GM21717 (cell line): ENCODE data around the gene TJP3.
"Not testable (repeated sequence)": the region's sequence is repeated elsewhere in the genome, so short reads cannot be mapped to it uniquely, and the experiment has no call there.

Experiments
- ATAC-seq: cut with Tn5 transposase; IDR thresholded peaks from one replicate; pipeline ENCODE4 v1.9.1; 2021; ENCODE audit warnings: mild to moderate bottlenecking, moderate library complexity; ENCODE audit not compliant: unreplicated experiment

TJP3 gene

DNA sequence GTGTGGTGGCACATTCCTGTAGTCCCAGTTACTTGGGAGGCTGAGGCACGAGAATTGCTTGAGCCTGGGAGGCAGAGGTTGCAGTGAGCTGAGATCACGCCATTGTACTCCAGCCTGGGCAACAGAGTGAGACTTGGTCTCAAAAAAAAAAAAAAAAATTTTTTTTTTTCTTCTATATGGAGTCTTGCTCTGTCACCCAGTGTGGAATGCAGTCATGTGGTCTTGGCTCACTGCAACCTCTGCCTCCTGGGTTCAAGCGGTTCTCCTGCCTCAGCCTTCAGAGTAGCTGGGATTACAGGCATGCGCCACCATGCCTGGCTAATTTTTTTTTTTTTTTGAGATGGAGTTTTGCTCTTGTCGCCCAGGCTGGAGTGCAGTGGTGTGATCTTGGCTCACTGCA lies 57.6 kb downstream of the TJP3 start:
- ATAC-seq: not testable (repeated sequence)

DNA sequence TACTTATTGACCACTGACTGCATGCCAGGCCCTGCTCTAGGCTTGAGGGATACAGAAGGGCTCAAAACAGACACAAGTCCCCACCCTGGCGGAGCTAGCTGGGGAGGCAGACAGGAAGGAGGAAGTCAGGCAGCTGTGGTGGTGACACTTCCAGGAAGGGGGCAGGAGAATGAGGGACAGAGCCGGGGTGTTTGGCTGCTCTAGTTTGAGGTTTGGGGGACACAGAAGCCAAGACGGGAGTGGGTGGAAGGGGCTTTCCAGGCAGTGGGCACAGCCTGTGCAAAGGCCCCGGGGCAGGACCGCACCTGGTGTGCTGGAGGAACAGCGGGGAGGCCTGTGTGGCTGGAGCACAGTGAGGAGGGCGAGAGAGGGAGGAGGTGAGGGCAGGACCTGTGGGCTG lies 58.3 kb downstream of the TJP3 start:
- no peak for ATAC-seq

DNA sequence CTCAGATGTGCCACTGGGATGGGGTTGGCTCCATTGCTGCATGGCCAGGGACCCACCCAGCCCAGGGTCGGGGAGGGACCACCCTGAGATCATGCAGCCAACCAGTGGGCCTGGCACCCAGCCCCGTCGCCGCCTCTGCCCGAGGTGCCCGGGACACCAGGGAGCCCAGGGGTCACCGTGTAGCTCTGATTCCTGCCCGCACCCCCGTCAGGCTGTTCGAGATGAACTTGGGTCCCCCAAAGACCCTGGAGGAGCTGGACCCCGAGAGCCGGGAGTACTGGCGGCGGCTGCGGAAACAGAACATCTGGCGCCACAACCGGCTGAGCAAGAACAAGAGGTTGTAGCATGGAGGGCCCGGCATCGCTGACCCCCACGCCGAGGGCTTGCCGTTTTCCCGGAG lies 58.9 kb downstream of the TJP3 start:
- no peak for ATAC-seq

DNA sequence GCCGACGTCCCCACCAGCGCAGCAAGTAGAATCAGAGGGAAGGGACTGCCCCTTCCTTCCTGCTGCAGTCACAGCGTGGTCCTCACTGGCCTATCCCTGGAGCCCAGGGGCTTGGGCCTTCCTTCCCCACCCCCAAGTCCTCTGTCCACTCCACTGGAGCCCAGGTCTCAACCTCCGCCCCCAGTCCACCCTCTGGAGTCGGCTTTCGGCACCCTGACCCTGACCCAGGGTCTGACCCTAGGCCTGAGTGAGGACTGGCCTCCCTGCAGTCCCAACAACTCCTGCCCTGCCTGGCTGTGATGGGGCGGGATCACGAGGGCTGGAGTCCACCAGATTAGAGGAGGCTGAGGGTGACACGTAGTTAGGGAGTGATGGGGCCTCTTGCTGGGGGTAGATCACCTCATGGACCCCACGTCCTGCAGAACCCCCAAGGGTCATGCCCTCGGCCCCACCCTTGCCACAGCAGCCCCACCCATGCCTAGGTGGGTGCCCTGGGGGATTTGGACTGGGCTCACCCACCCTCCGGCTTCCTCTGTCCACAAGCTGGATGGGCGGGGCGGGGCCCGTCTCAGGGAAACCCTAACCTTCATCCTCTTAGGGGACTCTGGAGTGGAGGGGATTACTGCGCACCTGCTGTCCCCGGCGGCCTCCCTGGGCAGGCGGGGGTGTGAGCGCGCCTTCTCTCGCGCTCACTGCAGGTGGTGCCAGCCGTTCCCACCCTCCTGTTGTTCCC lies 60.0 kb downstream of the TJP3 start:
- no peak for ATAC-seq

DNA sequence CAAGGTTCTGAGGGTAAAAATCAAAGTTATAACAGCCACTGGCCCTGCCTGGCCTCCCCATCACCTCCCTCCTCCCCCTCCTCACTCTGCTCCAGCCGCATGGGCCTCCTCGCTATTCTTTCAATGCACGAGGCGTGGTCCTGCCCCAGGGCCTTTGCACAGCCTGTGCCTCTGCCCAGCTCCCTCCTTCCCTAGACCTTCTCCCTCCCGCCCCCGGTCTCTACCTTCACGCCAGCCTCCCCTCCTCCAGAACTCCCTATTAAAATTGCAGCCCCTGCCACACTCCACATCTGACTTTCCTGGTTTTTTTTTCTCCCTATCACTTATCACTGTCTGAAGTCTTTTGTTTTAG lies 60.5 kb downstream of the TJP3 start:
- ATAC-seq: no peak

DNA sequence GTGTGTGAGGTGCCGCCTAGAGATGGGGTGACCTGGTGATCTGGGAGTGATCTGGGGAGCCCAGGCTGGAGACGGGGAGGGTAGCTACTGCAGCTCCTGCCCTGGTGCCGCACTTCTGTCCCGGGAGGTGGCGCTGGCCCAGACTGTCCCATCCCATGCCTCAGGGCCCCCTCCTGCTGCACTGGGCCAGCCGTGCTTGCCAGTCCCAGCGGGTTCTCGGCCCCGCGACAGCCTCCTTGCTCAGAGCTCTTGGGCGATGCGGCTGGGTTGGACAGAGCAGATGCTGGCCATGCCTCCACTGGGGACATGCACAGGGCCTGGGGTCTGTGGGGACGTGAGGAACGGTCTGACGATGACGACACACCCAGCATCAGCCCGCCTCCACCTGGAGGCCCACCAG lies 61.3 kb downstream of the TJP3 start:
- no peak for ATAC-seq

DNA sequence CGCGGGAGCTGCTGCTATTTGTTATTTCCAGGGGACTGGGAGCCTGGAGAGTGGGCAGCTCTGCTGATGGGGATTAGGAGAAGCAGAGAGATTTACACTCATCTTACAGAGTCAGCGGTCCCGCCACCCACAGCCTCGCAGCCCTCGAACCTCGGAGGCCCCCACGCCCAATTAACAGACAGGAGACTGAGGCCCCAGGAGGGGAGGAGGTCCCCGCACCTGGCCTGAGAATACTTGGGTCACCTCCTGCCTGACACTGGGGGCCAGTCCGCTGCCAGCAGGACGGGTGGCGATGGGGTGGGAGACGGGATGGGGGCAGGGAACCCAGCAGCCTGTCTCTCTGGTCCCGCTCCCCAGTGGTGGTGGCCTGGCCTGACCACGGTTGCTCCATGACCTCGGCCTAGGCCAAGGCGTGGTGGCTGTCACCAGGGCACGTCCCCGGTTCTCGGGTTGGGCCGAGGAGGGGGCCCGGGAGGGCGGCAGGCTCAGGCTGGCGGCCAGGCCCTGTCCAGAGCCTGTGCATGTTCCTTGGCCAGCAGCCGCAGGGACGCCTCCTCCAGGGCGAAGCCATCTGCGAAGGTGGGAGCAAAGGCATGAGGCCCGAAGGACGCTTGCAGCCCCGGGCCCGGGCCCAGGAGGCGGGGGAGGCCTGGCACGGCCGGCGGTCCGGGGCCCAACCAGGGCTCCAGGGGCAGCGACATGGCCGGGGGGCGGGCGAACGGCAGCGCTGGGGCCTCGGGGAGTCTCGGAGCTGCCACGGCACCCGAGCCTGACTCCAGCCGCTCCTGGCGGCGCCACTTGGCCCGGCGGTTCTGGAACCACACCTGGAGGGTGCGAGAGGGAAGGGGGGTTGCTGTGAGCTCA lies 62.2 kb downstream of the TJP3 start:
- no peak for ATAC-seq

DNA sequence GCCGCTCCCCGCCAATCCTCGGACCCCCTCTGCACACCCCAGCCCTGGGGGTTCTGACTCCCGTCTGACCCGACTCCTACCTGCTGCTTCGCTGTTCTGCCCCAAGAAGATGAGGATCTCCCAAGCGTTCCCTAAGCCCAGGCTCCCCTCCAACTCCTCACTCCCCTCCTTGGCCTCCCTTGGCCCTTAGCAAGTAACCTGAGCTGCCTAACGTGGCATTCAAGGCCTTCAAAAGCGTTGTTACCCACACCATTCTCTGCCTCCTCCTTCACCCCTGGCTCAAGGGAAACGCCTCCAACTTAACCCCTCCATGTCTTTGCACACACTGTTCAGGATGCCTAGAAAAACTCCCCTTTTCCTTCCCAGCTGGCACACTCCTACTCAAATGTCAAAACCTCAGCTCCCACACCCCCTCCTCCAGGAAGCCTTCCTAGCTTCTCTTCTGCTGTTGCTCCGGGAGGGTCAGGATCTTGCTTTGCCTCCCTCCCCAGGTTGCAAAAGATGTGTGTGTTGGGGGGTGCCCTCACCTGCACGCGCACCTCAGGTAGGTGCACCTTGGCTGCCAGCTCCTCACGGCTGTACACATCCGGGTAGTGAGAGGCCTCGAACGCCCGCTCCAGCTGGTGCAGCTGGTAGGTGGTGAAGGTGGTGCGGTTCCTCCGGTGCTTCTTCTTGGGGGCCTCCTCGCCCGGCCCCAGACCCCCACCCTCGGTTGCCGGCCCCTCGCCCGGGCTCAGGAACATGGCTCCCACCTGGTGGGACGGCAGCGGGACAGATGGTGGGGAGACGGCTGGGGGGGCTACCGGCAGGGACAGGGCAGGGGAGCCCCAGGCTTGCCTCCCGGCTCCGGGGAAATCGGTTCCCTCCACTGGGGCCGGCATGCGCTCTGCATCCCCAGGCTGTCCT lies 63.1 kb downstream of the TJP3 start:
- ATAC-seq: no peak

DNA sequence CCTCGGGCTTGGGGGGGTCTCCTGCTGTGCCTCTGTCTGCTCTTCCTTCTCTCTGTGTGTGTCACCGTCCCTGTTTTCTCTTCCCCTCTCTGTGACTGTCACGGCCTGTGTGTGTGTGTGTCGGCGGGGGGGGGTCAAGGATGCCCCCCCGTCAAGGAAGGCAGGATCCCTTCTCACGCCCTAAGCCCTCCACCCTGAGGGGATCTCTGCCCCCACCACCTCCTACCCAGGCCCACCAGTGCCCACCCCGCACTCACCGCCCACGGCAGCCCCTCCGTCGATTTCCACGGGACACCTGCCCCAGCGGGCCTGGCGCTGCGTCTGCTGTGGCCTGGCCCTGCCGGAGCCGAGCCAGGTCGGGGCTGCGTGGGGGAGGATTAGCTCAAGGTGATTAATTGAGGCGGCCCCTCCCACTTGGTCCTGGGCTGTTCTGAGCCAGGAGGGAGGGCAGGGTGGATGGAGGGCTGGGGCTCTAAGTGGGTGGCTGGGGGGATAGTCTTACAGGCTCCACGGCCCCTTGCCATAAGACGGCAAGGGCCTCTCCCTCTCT lies 63.8 kb downstream of the TJP3 start, which contains the start of gene RAX2:
Gene RAX2, minus strand, starts transcription at position 323 of the 550 bp plus-strand sequence. CDS start 486 bp downstream, outside the sequence.
- no peak for ATAC-seq

DNA sequence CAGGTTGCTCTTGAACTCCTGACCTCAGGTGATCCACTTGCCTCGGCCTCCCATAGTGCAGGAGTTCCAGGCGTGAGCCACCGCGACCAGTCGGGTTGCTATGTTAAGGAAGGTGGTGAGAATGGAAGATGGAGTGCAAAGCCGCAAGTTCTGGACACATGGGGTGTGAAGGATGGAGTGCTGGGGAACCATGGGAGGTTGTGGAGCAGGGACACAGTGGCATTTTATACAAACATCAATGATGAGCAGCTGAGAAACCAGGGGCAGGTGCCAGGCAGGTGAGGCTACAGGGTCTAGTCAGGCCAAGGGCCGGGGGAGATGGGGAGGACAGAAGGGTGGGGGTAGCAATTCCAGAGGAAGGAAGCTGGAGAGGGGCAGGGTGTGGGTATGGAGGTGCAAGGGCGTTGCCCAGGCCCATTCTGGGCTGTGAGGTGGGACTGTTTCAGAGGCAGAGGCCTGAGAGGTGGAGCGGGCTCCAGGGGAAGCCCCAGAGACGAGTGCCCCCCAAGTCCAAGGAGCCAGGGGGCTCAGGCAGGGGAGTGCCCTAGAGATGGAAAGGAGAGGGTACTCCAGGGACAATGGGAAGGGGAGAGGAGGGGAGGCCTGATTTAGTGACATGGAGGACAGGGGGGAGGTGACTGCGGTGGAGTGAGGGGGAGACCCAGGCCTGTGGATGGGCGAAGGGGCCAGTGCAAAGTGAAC lies 65.8 kb downstream of the TJP3 start:
- ATAC-seq: no peak

DNA sequence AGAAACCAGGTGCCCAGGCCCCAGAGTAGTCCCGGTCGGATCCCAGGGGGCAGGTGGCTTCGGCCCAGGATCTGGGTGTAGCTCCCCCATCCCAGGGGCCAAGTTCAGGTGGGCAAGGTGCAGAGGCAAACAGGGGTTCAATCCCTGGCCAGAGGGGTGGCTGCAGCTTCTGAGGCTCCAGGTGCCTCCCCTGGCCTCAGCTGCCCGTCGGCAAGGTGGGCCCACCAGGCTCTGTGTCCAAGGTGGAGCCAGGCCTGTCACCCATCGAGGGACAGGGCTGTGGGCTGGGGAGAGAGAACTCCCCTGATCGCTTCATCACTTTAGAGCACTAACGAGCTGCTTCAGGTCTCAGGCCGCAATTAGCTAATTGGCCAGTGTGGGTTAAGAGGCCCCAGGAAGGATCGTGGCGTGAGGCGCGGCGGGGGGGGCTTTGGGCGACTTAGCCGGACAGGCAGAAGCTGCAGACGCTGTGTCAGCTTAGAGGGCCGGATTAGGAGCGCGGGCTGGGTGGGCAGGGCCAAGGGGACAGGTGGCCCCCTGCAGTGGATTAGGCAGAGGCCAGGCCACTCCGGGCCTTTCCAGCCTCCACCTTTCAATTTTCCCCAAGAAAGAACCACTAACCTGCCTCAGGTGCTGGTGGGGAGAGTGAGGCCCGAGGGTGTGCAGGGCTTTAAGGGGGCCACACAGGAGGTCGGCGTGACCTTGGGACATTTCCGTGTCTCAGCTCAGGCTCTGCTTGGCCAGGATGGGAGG lies 66.6 kb downstream of the TJP3 start:
- no peak for ATAC-seq

DNA sequence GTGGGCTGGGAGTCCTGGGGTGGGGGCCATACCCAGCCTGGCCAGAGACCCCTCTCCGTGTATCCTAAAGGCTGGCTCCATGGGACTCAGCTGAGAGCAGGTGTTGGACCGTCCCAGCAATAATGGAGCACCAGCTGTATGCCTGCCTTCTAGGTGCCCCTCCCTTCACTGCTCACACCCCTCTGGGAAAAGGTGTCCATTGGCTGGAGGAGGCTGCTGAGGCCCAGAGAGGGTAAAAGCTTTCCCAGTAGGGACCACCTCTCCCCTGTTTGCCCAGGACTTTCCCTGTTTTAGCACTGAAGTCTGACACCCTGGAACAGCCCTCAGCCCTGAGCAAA lies 67.2 kb downstream of the TJP3 start:
- no peak for ATAC-seq

DNA sequence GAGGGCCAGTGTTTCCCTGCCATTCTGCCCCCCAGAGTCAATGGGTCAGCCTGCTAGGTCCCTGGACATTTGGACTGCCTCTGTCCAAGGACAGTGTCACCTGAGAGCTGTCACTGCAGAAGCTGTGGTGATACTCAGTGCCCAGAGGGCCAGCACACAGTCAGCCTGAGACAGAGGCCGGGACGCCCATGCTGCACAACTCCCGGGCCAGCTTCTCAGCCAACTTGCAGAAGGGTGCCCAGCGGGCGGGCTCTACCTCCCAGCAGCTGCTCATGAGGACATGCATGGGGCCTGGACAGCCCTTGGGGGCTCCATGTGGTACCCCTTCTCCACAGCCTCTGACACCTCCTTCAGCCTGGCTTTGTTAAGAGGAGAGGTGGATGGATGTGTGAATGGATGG lies 67.6 kb downstream of the TJP3 start:
- no peak for ATAC-seq

DNA sequence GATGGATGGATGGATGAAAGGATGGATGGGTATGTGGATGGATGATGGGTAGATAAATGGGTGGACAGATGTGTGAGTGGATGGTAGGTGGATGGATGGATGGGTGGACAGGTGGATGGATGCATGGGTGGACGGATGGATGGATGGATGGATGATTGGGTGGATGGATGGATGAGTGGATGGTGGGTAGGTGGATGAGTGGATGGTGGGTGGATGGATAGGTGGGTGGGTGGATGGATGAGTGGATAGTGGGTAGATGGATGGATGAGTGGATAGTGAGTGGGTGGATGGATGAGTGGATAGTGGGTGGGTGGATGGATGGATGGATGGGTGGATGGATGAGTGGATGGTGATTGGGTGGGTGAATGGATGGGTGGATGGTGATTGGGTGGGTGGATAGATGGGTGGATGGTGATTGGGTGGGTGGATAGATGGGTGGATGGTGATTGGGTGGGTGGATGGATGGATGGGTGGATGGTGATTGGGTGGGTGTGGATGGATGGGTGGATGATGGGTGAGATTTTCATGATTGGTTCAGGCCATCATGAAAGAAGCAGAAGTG lies 68.4 kb downstream of the TJP3 start:
- no peak for ATAC-seq

DNA sequence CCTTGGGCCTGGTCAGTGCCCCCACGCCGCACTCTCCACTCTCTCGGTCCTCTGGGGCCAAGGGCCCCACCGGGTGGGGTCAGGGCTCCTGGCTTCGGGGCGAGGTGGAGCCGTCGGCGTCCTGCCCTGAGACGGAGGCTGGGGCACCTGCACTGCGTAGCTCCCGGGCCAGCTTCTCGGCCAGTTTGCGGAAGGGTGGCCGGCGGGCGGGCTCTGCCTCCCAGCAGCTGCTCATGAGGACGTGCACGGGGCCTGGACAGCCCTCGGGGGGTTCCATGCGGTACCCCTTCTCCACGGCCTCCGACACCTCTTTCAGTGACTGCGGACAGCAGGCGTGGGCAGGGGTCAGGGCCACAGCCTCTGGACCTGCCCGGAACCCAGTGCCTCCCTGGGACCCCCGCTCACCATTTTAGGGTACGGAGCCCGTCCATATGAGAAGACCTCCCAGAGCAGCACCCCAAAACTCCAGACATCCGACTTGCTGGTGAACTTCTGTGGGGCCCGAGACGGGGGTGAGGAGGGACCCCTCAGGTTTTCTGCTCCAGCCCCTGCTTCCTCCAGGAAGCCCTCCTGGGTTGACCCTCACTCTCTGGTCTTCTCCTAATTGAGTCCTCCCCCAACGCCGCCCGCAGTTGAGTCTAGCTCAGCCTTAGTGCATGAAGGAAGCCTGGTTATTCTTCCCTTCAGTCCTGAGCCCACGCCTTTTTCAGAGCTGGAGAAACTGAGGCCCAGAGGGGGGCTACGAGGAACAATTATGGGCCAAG lies 70.1 kb downstream of the TJP3 start:
- no peak for ATAC-seq

DNA sequence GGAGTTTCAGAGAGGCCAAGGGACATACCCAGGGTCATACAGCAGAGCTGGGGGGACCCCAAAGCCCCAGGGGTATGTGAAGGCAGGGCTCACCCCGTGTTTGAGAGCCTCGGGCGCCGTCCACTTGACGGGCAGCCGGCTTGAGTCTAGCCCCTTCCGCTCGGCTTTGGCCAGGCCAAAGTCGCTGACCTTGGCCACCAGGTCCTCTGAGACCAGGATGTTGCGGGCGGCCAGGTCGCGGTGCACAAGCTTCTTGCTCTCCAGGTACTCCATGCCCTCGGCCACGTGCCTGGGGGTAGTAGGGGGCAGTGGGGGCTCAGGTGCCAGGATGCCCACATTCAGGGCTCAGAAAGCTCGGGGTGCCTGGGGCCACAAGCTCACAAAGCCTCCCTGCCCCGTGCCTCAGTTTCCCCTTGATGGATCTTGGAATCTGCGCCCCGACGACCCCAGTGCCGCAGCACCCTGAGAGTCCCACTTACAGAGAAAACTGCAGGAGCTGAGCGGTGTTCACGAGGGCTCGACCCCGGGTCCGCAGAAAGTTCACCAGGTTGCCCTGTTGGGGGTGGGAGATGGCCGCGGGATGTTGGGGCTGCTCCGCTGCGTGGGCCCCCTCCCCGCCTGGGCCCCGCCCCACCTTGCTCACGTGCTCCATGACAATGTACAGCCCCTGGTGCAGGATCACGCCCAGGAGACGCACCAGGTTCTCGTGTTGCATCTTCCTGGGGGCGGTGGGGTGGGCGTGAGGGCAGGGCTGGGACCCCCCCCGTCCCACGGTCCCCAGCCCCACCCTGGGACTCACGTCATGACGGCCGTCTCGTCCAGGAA lies 70.9 kb downstream of the TJP3 start:
- ATAC-seq: no peak

DNA sequence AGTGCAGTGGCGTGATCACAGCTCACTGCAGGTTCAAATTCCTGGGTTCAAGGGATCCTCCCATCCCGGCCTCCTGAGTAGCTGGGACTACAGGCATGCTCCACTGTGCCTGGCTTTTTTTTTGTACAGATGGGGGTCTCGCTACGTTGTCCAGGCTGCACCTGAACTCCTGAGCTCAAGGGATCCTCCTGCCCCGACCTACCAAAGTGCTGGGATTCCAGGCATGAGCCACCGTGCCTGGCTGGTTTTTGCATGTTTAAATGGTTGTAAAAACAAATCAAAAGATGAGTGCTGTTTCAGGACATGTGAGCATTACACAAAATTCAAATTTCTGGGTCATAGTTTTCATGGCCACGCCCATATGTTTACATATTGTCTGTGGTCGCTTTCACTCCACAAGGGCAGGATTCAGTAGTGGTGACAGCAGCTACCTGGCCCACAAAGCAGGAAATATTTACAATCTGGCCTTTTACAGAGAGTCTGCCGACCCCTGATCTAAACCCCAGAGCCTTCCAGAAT lies 72.7 kb downstream of the TJP3 start:
- ATAC-seq: no peak

DNA sequence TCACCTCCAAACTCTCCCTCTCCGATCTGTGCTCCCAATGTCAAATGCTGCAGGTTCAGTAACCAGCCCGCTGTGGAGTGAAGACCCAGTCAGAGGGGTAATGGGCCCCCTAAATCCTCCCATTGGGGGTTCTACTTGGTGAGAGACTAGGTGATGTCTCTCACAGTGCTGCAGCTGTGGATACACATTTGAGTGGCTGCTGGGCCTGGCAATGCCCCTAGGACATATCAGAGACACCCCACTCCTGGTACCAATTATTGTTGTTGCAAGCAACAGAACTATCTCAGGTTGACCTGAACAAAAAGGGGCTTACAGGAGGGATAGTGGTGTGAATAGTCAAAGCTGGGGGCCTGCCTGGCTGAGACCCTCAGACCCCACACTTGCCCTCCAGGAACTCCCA lies 73.4 kb downstream of the TJP3 start:
- no peak for ATAC-seq
